ENCODE measurements around the gene CRB3.

CRB3 gene

DNA sequence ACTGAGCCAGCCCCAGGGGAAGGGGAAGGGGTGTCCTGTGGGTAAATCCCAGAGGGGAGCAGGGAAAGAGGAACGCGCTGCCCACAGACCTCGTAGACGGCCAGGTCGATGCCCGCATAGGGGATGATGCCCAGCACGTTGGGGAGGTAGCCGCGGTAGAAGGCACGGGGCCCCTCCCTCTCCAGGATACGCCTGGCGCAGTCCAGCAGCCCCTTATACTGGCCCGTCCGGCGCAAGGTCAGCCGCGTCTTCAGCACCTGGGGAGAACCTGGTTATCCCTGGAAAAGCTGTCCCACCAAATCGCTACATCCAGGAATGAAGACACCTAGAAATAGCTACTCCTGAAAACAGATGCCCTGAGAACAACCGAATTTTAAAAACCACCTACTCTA lies 11.9 kb upstream of the CRB3 start:
- no peak overlapping the region for H3K4me3 ChIP-seq (ENCODE audit: low read depth, low read length)
- DNase-seq (ENCODE audit: low read depth), result no peak
- no peak for TF ChIP-seq CTCF (IDR thresholded peaks at IDR 0.05; ENCODE audit: low read depth, low read length, missing control alignments)

- H3K4me3 ChIP-seq (ENCODE audit: low read depth, low read length), result no peak overlapping the region
- no peak for DNase-seq (ENCODE audit: low read depth)
- no peak for TF ChIP-seq CTCF (IDR thresholded peaks at IDR 0.05; ENCODE audit: low read depth, low read length, missing control alignments)
Observed at GRCh38 chr19:6452899-6453298, 11.2 kb upstream of the CRB3 start.

GRCh38 chr19:6453951-6454565 lies 10.0 kb upstream of the CRB3 start:
- no peak for DNase-seq (ENCODE audit: low read depth)
- H3K4me3 ChIP-seq (ENCODE audit: low read depth, low read length), result no peak overlapping the region
- TF ChIP-seq CTCF (IDR thresholded peaks at IDR 0.05; ENCODE audit: low read depth, low read length, missing control alignments), result no peak

DNA sequence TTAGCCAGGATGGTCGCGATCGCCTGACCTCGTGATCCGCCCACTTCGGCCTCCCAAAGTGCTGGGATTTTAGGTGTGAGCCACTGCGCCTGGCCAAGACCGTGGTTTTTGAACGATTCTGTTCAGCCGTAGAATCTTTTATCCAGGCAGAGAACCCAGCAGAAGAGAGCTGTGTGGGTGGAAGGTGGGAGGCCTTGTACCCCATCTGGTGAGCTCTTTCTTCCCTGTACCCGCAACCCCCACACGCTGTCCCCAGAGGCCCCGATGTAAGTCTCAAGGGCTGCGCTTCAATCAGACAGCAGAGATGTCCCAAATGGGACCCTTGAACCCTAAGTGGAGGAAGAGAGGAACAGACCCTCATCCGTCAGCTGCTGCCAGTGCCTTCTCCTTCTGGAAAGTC lies 8.1 kb upstream of the CRB3 start:
- no peak for TF ChIP-seq CTCF (IDR thresholded peaks at IDR 0.05; ENCODE audit: low read depth, low read length, missing control alignments)
- no peak overlapping the region for H3K4me3 ChIP-seq (ENCODE audit: low read depth, low read length)
- DNase-seq (ENCODE audit: low read depth), result no peak

DNA sequence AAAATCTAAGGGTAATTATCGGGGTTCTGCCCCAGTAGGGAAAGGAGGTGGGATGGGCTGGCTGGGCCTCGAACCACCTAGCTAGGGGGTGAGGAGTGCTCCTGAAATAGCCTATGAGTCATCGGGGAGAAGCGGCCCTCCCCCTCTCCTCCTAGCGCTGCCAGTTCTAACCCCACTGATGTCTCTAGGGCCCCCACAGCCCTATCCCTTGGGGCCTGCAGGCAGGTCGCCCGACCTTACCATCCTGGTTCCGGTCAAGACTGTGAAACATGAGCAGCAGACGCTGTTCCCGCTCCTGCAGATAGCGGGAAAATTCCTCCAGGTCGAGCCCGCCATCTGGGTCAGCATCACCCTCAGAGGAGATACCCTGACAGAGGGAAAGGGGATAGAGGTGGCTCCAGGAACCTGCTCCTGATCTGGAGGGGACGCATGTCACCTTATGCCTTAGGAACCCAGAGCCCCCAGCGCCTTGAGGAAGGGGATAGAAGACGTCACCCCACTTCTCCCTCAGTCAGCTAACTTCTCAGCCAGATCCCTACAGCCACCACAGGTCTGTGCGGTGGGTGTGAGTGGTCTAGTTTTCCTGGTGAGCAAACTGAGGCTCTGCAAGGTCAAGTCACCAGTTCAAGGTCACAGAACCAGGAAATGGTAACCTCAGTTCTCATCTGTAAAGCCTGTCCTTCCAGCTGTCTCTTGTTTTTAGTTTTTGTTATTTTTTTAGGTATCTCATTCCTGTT lies 5.9 kb upstream of the CRB3 start:
- DNase-seq (ENCODE audit: low read depth), result no peak
- TF ChIP-seq CTCF (IDR thresholded peaks at IDR 0.05; ENCODE audit: low read depth, low read length, missing control alignments), result no peak
- H3K4me3 ChIP-seq (ENCODE audit: low read depth, low read length), result peak overlapping the region; percentile 95

DNA sequence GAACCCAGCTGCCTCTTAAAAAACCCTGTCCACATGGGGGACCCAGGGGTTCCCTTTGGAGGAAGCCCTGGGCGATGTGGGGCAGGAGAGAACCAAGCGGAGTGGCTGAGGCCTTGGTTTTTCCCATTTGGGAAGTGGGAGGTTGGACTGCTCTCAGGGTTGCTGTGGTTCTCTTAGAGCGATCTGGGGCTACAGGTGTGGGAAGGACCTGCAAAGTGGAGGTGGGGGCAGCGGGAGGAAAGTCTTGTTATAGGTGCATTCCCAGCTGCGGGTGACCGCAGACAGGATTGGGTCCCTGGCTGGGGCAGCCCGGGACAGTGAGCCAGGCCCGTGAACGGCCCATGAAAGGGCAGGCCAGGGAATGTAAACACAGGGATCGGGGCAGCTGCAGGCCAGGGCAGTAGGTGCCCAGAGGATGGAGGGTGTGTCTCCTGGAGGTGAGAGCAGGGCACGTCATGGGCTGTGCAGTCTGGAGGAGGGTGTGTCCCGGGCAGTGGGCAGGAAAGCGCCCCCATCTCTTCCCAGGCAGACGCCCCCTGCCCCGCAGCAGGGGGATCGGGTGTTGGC lies 5.3 kb upstream of the CRB3 start:
- no peak for TF ChIP-seq CTCF (IDR thresholded peaks at IDR 0.05; ENCODE audit: low read depth, low read length, missing control alignments)
- no peak for DNase-seq (ENCODE audit: low read depth)
- peak overlapping the region; percentile 95 for H3K4me3 ChIP-seq (ENCODE audit: low read depth, low read length)
